HG03066 (cell line): ENCODE measurements around the gene HSD17B3.
"Not testable (repeated sequence)": the region's sequence is repeated elsewhere in the genome, so short reads cannot be mapped to it uniquely, and the experiment has no call there.

Source experiments
- ATAC-seq: cut with Tn5 transposase; IDR thresholded peaks from one replicate; pipeline ENCODE4 v1.9.1; 2021; ENCODE audit warnings: low read depth; ENCODE audit not compliant: unreplicated experiment

HSD17B3 gene

DNA sequence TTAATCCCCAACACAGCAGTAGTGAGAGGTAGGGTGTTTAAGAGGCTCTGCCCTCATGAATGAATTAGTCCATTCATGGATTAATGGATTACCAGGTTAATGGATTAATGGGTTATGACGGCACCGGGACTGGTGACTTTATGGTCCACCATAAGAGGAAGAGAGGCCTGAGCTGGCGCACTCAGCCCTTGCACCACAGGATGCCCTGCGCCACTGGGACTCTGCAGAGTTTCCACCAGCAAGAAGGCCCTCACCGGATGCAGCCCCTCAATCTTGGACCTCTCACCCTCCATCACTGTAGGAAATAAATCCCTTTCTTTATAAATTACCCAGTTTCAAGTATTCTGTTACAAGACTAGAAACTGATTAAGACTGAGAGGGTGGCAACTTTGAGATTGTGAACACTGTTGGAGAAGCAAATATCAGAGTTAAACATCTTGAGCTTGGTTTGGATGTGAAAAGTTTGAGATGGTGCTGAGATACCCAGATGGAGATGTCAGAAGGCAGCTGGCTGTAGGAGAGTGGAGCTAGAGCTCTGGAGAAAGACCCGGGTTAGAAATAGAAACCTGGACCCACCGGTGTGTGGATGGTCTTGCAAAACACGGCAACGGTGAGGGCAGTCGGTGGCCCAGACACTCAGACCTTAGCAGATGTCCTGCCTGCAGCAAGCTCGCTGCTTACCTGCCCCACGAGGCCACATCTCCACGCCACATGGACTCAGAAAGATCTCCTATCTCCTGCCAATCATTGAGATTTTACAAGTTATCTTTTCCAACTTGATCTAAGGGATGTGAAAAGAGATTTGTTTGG lies 98.8 kb downstream of the HSD17B3 start:
- ATAC-seq = no peak

DNA sequence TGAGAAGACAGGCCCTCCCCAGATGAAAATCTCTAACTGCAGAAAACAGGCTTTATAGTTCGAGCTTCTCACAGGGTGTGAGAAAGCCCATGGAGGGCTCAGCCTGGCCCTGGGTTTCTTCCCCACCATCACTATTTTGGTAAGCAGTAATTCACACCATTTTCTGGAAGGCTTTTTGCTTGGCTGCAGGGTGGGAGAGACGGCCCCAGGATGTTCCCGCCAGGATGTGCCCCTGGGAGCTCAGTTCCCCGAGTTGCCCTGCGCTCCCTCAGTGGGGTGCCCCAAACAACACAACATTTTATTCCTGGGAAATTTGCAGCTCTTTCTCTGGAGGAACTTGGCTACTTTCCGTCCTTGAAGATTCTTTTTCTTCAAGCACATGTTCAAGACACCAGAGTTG lies 100.8 kb downstream of the HSD17B3 start:
- no peak for ATAC-seq

- no peak for ATAC-seq
These were observed 103.0 kb downstream of the HSD17B3 start for GRCh38 chr9:96199006-96199405.

GRCh38 chr9:96195541-96195940 lies 106.4 kb downstream of the HSD17B3 start:
- no peak for ATAC-seq

DNA sequence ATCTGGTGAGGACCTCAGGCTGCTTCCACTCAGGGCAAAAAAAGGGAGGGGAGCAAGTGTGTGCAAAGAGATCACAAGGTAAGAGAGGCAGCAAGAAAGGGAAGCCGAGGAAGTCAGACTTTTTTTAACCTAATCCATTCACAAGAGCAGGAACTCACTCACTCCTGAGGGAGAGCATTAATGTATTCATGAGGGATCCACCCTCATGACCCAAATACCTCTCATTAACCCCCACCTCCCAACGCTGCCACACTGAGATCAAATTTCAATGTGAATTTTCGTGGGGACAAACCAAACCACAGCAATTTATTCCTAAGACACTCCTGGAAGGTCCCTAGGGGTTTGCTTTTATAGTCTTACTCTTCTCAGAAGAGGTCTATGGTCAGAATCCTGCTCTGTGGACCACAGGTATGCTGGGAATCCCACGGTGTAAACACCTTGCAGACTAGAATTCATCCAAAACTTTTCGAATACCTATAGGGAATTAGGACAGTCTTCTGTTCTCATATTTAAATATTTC lies 108.7 kb downstream of the HSD17B3 start:
- ATAC-seq = no peak

- ATAC-seq = no peak
These were observed 109.3 kb downstream of the HSD17B3 start for GRCh38 chr9:96192710-96193109.

DNA sequence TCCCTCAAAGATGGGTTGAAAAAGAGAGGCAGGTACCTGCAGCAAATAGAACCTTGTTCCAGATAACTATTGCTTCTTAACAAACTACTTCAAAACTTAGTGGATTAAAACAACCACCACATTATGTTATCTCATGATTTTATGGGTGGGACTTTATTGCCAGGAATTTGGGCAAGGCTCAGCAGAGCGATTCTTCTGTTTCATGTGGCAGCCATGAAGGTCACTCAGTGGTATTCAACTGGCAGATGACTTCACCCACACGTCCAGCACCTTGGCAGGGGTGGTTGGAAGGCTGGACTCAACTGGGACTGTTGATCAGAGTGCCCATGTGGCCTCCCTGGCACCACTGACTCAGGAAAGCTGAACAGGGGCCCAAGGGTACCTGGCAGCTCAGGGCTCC lies 112.0 kb downstream of the HSD17B3 start:
- ATAC-seq = no peak

DNA sequence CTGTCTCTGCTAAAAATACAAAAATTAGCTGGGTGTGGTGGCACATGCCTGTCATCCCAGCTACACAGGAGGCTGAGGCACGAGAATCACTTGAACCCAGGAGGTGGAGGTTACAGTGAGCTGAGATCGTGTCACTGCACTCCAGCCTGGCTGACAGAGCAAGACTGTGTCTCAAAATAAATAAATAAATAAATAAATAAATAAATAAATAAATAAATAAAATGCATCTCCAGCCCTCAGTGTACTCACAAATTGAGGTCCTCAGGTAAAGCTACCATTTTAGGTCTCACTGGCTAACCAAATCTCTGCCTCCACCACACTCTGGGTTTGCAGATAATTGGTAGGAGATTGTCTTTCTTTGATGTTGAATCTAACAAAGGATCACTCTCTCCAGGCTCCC lies 112.4 kb downstream of the HSD17B3 start:
- not testable (repeated sequence) for ATAC-seq

DNA sequence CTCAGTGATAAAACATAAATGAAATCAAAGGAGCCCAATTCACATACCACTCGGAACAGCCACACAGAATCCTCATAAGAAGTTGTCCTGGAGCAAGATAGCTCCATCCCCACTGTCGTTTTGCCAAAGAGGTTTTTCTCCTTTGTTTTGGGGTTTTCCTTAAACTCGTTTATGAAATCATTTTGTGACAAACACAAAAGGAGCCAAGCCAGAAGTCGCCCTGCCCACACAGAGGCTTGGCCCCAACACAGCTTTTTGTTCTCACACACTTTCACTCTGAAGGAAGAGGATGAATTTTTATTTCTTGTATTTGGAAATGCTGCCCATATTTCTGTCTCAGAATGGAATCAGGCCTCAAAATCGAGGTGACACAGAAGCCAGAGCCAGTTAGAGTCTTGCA lies 113.4 kb downstream of the HSD17B3 start:
- no peak for ATAC-seq

GRCh38 chr9:96187151-96187555 lies 114.8 kb downstream of the HSD17B3 start:
- no peak for ATAC-seq

DNA sequence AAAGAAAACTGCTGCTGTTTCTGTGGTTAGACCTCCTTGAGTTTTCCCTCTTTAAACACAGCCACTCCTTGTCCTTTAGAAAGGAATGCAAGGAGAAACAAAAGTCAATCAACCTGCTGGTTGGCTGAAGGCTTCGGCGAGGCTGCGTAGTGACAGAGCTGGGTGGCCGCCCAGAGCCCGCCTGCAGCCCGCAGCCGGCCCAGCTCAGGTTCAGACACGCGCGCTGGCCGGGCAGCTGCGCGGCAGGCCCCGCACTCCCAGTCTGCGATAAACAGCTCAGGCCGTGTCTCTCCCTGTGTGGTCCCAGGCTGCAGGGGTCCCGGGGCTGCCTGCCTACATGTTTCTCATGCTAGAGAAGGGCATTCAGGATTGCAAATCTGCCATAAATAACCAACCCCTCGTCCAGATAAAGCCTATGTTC lies 115.4 kb downstream of the HSD17B3 start:
- no peak for ATAC-seq

- no peak for ATAC-seq
These were observed 116.3 kb downstream of the HSD17B3 start for GRCh38 chr9:96185518-96186156.
